T-helper 1 cell treated with Interleukin-12 subunit alpha and Interleukin-12 subunit beta and Interleukin-4 antibody, amounts not matched to agents 30 ng/mL and 1 ng/mL, for 36 hours (primary cell): ENCODE data around the gene THBD. TPM values are rescaled to one million over a fixed set of nuclear protein-coding genes. Genes with fewer than 3 reads are reported as not detected.
"Not testable (repeated sequence)": the region's sequence is repeated elsewhere in the genome, so short reads cannot be mapped to it uniquely, and the experiment has no call there.

Experiments used
- intact Hi-C: fragments of 100-400 bp; cut with micrococcal nuclease; formaldehyde crosslinking; loops from one replicate; pipeline ENCODE4 v1.15.1; 2024
- total RNA-seq: library from RNA; stranded (reverse); gene quantifications from 2 replicates; pipeline ENCODE4 v1.2.3, GENCODE V29; 2022

Gene THBD
- total RNA-seq, 1 donor from 2014 or later, result not detected

DNA sequence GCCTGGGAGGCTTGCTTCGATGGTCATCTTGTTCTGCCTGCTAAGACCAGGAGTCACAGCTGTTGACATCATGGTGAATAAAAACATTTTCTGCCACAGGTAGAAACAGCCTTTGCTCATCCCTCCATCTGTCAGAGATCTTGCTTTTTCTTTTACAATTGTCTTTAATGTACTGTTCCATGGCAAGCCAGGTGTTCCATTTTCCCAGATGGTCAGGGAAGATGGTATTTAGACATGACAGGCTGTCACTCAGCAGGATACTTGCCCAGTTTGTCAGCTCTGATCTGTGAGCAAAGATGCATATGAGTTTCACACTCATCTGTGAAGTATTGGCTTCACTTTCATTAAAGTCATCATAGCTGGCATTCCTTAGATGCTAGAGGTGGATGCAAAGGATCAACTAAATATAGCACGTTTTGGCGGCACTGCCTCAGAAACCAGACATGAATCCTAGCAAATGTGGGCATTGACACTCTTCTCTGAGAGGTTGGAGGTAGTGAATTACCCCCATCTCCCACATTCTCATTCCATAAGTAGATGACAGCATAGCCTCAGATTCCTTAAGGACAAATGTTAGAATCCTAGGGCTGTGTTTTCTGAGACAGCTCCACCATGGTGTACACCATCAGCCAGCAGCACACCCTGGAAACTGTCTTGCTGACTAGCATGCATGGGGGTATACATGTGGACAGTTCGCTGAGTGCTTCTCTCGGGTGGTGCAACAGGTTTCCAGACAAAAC lies 10.2 kb downstream of the THBD start:
- intact Hi-C loops, result loop anchor here (10.0 kb wide), 1 partner anchor 65 kb away; no protein-coding TSS in a partner anchor

DNA sequence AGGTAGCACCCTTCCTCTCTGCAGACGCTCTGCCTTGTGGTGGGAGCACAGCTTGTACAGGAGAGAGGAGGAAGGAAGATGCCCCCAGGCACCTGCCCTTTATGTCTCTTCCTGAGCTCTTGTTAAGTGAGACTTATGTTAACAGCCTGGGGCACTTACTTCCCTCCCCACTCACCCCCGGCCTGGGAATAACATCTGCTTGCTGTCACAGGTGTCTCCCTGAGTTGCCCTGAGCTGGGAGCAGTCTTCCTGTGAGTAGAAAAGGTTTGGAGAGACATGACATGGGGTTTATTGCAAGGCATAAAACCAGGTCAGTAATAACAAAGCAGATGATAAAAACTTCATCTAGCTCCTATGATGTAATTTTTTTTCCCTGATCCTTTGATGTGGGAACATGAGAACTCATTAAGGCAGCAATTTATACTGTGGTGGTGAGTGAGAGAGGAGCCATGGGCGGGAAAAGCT lies 12.4 kb downstream of the THBD start:
- intact Hi-C loops, result loop anchor here (10.0 kb wide), 1 partner anchor 62 kb away; no protein-coding TSS in a partner anchor

DNA sequence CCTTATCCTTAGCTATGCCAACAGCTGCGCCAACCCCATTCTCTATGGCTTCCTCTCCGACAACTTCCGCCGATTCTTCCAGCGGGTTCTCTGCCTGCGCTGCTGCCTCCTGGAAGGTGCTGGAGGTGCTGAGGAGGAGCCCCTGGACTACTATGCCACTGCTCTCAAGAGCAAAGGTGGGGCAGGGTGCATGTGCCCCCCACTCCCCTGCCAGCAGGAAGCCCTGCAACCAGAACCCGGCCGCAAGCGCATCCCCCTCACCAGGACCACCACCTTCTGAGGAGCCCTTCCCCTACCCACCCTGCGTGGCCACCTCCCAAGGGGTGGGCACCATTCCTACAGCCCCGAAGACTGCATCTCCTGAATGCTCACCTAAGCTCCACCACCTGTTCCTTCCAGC lies 13.1 kb downstream of the THBD start:
- intact Hi-C loops, result loop anchor here (10.0 kb wide), 1 partner anchor 62 kb away; no protein-coding TSS in a partner anchor

DNA sequence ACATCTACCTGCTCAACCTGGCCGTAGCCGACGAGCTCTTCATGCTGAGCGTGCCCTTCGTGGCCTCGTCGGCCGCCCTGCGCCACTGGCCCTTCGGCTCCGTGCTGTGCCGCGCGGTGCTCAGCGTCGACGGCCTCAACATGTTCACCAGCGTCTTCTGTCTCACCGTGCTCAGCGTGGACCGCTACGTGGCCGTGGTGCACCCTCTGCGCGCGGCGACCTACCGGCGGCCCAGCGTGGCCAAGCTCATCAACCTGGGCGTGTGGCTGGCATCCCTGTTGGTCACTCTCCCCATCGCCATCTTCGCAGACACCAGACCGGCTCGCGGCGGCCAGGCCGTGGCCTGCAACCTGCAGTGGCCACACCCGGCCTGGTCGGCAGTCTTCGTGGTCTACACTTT lies 13.7 kb downstream of the THBD start:
- intact Hi-C loops, result loop anchor here (10.0 kb wide), 1 partner anchor 61 kb away; no protein-coding TSS in a partner anchor

DNA sequence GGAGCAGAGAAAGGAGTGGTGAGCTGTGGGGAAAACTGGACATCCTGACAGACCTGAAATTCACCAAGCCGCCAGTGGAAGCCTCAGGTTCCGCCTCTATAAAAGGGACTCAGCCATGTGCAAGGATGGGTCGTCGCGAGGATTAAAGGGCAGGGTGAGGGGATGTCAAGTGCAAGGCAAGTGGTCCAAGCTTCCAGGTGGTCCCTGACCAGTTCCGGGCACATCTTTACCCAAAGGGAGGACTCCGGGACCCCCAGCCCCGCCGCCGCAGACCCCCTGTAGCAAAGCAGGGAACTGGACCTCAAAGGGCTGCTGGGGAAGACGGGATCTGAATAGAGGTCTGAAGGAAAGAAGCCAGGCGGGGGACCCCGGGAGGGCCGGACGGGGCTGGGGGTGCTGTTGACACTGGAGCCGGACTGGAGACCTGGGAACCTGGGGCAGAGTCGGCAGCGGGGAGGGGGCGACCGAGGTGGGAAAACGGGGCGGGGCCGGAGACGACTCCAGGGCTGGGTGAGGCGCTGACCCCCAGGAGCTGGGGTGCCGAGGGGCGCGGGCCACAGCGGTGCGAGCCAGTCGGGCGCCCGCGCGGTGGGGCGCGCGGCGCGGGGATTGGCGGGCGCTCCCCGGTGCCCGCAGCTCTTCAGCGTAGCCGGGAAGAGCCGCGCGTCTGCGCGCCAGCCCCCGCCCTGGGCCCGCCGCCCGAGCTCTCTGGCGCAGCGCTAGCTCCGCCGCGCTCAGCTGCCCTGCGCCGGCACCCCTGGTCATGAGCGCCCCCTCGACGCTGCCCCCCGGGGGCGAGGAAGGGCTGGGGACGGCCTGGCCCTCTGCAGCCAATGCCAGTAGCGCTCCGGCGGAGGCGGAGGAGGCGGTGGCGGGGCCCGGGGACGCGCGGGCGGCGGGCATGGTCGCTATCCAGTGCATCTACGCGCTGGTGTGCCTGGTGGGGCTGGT lies 14.5 kb downstream of the THBD start, which contains the start of gene SSTR4:
Gene SSTR4, plus strand, starts transcription at position 592 of the 951 bp plus-strand sequence. Its CDS starts 172 bp downstream, at position 764.
- intact Hi-C loops, result loop anchor here (10.0 kb wide), 1 partner anchor 60 kb away; no protein-coding TSS in a partner anchor

DNA sequence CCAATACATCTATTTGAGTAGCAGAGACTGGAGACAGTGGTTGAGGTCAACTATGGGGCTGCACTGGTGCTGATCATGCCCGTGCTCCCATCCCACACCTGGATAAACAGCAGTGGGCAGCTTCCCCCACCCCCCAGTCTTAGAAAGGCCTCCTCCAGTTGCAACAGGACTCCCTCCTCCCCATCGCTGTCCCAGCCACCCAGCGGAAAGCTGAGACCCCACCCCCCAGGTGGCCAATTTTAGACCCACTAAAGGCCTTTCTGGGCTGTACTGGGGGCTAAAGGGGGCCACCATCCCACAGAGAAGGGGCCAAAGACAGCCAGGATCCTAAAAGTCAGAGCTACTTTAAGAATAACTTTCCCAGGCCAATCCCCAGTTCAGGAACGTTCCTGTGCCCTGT lies 15.6 kb downstream of the THBD start:
- intact Hi-C loops, result loop anchor here (10.0 kb wide), 1 partner anchor 59 kb away; no protein-coding TSS in a partner anchor

DNA sequence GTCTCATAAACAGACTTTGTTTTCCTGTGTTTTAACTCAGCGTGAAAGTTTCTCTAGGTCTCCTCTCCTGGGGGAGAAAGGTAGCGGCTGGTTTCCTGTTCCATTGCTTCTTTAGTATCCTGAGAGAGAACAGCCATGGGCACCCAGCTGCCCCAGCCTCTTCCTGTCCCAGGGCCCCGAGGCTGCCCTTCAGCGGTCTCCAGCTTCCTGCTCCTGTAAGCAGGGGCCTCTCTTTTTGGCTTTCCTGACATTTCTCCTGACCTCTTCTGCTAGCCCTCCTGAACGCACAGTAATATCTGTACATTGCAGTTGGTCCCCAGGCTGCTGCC lies 16.8 kb downstream of the THBD start:
- intact Hi-C loops, result loop anchor here (10.0 kb wide), 1 partner anchor 58 kb away; no protein-coding TSS in a partner anchor

DNA sequence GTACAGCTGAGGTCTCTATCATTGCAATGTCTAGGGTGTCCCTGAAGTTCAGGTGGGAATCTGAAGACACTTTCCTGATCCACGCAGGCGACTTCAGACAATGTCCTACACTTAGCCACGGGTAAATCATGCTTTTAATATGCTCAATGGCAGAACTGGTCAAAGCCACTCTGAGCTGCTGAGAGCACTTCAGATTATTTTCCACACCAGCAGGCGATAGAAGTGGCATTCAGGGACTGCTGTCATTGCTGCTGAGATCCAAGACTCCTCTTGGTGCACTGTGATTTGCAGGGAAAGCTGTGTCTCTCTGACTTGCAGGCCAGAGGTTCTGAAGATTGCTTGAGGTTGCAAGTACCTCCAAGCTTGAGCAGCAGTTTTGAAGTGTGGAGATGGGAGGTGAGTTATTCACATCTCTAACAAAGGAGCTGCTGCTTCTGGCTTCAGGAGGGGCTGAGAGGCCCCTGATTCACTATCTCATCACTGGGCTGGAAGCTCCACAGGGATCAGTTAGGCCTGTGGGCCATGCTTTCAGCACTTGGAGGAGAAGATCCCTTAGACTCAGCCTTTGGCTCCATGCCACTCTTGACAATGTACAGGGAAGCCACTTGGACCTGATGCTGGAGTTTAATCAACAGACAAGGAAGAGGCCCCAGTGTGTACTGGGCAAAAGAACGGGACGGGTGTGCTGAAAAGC lies 17.3 kb downstream of the THBD start:
- intact Hi-C loops, result loop anchor here (10.0 kb wide), 1 partner anchor 57 kb away; no protein-coding TSS in a partner anchor

DNA sequence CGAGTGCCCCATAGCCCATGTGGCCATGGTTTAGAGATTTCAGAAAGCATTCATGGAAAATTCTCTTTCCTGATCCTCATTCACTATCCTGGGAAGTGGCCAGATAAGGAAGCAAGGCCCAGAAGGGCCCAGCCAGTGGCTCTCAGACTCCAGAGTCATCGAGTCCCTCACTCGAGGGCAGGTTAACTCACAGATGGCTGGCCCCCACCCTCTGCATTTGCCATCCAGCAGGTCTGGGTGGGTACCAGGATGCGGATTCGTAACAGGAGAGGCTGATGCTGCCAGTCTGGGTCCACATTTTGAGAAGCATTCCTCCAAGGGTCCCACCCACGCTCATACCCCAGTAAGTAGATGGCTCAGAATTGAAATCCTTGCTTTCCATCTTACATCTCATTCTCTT lies 18.1 kb downstream of the THBD start:
- intact Hi-C loops, result loop anchor here (10.0 kb wide), 1 partner anchor 57 kb away; no protein-coding TSS in a partner anchor

DNA sequence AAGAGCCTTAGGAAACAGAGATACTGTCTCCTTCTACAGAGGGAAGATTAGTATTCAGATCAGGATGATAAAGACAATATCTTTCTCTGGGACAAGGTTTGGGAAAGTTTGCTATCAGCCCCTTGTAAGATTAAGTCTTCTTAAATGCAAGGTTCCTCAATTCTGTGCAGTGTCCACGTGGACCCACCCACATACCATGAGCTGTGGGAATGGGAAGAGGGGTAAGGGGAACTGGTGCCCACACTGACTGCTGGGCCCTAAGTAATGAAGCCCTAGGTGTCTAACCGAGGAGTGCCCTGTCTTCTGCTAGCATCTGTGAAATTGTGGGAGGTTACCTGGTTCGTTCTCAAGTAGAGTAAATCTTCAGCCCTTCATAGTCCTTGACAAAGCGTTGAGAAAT lies 20.1 kb downstream of the THBD start:
- intact Hi-C loops, result no loop called here

DNA sequence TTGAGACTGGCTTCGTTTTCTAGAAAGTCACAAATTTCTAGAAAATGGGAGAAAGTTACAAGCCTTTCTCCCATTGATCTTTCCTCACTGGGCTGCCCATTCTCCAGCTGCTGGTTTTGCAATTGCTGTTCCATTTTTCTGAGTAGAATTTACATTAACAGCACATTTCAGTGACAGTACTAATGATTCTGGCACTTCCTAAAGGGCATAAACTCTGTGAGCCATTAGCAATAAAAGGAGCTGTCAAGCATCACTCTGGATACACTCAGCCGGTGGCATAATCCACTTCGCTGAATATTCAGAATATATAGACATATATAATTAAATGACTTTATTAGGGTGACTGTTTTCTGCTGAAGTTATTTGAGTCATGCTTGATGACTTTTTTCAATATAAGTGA lies 21.1 kb downstream of the THBD start:
- intact Hi-C loops, result no loop called here

DNA sequence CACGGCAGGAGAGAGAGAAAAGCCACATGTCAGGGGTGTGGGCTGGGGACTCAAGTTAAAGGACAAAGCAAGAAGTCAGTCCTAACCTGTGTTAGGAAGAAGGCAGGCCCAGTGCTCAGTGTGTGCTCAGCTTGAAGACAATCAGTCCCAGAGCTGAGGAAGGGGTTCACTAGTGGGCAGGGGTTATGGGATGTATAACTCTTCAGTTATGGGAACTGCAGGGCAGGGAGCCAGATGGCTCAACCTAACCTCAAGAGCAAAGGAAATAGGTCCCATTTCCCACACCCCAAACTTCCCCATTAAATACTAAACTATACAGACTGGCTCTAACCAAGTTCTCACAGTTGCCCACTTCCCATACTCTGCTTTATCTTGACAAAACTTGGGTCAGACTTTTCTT lies 21.8 kb downstream of the THBD start:
- intact Hi-C loops, result no loop called here

DNA sequence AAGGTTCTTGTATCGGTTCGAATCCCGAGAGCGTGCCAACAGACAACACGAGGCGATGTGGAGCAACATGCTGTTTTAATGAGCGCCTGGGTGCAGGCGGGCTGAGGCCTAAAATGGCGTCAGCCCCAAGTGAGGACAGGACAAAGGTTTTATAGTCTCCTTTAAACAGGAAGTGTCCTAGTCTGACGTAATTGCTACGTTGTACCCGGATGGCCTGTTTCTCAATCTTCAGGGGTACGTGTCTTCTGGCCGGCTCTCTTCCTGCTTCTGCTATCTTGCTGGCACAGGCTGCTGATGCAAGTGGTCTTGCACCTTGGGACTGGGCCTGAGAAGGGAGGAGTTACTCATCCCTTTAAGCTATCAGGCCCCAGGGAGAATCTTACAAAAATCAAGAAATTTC lies 24.0 kb downstream of the THBD start:
- intact Hi-C loops, result not testable (repeated sequence)

DNA sequence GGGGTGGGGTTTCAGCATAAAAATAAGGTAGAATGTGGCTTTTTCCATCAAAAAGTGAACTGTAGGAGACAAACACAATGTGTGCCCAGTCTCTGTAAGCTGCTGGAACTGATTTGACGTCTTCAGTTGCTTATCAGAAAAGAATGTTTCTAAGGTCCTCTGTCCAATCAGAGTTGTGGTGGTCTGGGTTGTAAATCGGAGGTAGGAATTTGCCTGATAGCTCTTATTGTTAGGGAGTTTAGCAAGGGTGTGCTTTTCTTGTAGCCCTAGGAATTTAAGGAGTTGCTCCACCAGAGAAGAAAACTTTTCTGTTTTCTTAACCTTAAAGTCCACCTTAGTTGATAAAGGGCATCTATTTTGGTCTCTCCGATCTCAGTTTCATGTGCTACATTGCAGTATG lies 24.8 kb downstream of the THBD start:
- intact Hi-C loops, result no loop called here

DNA sequence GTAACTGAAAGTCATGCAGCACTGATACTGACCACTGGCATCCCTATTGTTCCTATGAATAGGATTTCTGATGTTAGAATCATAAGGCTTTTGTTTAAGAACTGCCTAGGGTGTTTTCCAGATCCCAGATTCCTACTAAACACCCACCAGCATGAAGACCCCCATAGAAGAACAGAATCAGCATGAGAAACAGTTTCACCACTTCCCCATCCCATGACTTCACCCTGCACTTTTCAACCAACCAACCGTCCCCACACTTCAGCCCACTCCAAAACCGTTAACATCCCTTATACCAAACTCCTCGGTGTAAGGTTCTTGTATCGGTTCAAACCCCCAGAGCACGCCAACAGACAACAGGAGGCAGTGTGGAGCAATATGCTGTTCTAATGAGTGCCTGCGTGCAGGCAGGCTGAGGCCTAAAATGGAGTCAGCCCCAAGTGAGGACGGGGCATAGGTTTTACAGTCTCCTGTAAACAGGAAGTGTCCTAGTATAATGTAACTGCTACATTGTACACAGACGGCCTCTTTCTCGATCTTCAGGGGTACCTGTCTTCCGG lies 25.8 kb downstream of the THBD start:
- intact Hi-C loops, result no loop called here

DNA sequence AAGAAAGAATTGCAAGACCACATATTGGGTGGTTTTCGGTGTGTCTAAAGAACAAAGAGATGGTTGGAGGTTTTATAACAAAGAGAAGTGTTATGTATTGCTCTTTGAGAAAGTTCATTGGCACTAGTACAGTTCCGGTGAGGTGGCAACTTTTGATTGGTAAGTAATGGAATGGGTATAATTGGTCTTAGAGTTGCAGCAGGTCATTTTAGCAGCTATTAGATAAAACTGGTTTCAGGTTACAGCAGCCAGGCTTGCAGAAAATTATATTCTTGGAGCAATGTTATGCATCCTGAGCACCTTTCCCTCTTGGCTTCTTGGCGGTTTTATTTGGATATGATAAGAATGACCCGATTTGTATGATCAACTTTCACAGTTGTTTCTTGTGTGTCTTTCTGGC lies 26.6 kb downstream of the THBD start:
- intact Hi-C loops, result no loop called here

DNA sequence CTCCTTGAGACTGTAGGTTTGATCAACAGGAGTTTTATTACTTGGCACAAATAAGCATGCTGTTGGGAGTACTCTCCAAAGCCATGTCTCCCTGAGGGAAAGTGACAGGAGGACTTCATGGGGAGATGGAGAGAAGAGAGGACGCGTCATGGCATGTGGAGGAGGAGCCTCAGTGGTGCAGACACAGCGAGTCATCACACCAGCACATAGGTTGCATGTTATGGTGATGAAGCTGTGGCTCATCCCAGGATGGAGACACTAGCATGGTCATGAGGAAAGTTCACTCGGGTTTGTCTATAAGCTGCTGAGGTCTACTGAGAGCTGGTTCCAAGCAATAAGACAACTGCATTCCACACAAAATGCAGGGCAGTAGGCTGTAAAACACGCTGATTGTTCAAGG lies 27.5 kb downstream of the THBD start:
- intact Hi-C loops, result no loop called here

DNA sequence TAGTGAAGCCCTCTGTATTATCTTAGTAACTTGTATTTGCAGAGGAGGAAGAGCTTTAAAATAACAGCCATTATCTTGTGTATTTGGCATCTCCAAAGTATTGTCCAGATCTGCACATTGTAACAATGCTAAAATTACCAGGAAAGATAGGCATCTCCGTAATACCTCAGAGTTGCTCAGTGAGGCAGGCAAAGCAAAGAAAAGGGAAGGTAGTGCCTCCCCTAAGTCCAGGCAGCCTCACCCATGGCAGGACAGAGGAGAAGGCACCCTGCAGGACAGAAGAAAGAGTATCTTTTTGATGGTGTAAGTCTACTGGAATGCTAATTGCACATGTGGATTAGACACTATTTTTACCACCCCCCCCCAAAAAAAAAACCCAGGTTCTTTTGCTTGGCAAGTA lies 27.9 kb downstream of the THBD start:
- intact Hi-C loops, result no loop called here

DNA sequence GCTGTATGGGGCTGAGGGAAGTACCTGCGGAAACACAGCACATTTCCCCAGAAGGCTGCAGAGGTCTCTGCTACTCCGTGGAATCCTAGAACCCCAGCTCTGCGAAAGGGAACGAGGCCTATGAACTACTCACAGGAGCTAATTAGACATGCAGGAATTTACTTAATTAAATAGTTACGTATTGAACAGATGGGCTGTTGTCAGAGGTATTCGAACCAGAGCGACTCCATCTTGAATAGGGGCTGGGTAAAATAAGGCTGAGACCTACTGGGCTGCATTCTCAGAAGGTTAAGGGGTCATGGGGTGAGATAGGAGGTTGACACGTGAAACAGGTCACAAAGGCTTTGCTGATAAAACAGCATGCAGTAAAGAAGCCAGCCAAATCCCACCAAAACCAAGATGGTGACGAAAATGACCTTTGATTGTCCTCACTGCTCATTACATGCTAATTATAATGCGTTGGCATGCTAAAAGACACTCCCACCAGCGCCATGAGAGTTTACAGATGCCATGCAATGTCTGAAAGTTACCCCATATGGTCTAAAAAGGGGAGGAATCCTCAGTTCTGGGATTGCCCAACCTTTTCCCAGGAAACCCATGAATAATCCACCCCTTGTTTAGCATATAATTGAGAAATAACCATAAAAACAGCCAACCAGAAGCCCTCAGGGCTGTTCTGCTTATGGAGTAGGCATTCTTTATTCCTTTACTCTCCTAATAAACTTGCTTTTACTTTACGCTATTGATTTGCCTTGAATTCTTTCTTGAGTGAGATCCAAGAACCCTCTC lies 29.0 kb downstream of the THBD start:
- intact Hi-C loops, result no loop called here

DNA sequence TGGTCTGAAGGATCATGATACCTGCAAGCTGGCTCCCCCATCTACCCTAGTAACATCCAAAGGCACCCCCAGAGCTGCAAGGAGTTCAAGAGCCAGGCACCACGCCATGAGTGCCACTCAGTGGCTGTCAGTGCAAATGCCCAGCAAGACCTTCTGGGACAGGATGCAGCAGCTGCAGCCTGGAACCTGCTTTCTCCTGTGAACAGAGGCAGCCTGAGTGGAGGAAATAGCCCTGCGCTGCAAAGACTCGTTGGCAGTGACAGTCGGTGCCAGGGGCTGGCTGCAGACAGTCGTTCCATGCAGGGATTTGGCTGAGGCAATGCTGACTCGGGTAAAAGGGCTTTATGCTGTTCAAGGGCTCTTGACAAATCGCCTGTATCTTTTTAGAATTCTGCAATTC lies 30.1 kb downstream of the THBD start:
- intact Hi-C loops, result no loop called here
